GM21367 (cell line): ENCODE data around the gene HS6ST3.
"Not testable (repeated sequence)": the region's sequence is repeated elsewhere in the genome, so short reads cannot be mapped to it uniquely, and the experiment has no call there.

ENCODE experiments used
- ATAC-seq: cut with Tn5 transposase; IDR thresholded peaks from one replicate; pipeline ENCODE4 v1.9.1; 2021; ENCODE audit not compliant: unreplicated experiment

The HS6ST3 gene

GRCh38 chr13:96091164-96092117 is 1.5 kb downstream of the HS6ST3 start:
- ATAC-seq, result no peak

GRCh38 chr13:96093296-96094006 is 3.5 kb downstream of the HS6ST3 start:
- ATAC-seq, result no peak

- no peak for ATAC-seq
These were observed 10.7 kb downstream of the HS6ST3 start for GRCh38 chr13:96100457-96101220.

- ATAC-seq, result no peak
These were observed 14.6 kb downstream of the HS6ST3 start for GRCh38 chr13:96104516-96104915.

- not testable (repeated sequence) for ATAC-seq
These were observed 18.2 kb downstream of the HS6ST3 start for GRCh38 chr13:96108072-96108471.

GRCh38 chr13:96109125-96109524 is 19.2 kb downstream of the HS6ST3 start:
- no peak for ATAC-seq

GRCh38 chr13:96112936-96113335 is 23.0 kb downstream of the HS6ST3 start:
- no peak for ATAC-seq

- ATAC-seq, result not testable (repeated sequence)
These were observed 25.5 kb downstream of the HS6ST3 start for GRCh38 chr13:96115368-96115767.

- ATAC-seq, result no peak
These were observed 30.0 kb downstream of the HS6ST3 start for GRCh38 chr13:96119921-96120320.

GRCh38 chr13:96130818-96131340 is 41.0 kb downstream of the HS6ST3 start:
- no peak for ATAC-seq

- ATAC-seq, result no peak
These were observed 51.1 kb downstream of the HS6ST3 start for GRCh38 chr13:96141032-96141431.

GRCh38 chr13:96159725-96160124 is 69.8 kb downstream of the HS6ST3 start:
- no peak for ATAC-seq

GRCh38 chr13:96161141-96161540 is 71.2 kb downstream of the HS6ST3 start:
- ATAC-seq, result no peak

GRCh38 chr13:96165840-96166239 is 75.9 kb downstream of the HS6ST3 start:
- no peak for ATAC-seq

GRCh38 chr13:96172066-96172465 is 82.2 kb downstream of the HS6ST3 start:
- ATAC-seq, result no peak

- ATAC-seq, result no peak
These were observed 88.9 kb downstream of the HS6ST3 start for GRCh38 chr13:96178759-96179158.

- no peak for ATAC-seq
These were observed 89.4 kb downstream of the HS6ST3 start for GRCh38 chr13:96179309-96179708.

GRCh38 chr13:96181911-96182310 is 92.0 kb downstream of the HS6ST3 start:
- ATAC-seq, result no peak

GRCh38 chr13:96185818-96186217 is 95.9 kb downstream of the HS6ST3 start:
- ATAC-seq, result no peak

- no peak for ATAC-seq
These were observed 101.5 kb downstream of the HS6ST3 start for GRCh38 chr13:96191367-96191766.

- ATAC-seq, result no peak
These were observed 103.9 kb downstream of the HS6ST3 start for GRCh38 chr13:96193728-96194310.
